Adipocyte (in vitro differentiated cells): ENCODE measurements around the gene KRT6C.
A peak's percentile ranks its signal among the peaks of the same experiment; 100 is the strongest.
"Not testable (repeated sequence)": the region's sequence is repeated elsewhere in the genome, so short reads cannot be mapped to it uniquely, and the experiment has no call there.

Experiments used
- DNase-seq: peaks from one replicate; pipeline ENCODE4 v3.0.0-alpha.2; 2015; ENCODE audit warnings: low read depth
- H3K27me3 ChIP-seq: replicated peaks from 2 replicates; pipeline ENCODE4 v1.7.0; 2013; ENCODE audit warnings: mild to moderate bottlenecking, low read length, moderate library complexity; ENCODE audit not compliant: control insufficient read depth, insufficient read depth
- H3K36me3 ChIP-seq: 2 replicates; pipeline ENCODE4 v1.7.0; 2013; ENCODE audit warnings: low read length, mild to moderate bottlenecking, moderate library complexity; ENCODE audit not compliant: control insufficient read depth, insufficient read depth, severe bottlenecking
- H3K4me1 ChIP-seq: 2 replicates; pipeline ENCODE4 v1.7.0; 2013; ENCODE audit warnings: mild to moderate bottlenecking, low read length, moderate library complexity; ENCODE audit not compliant: control insufficient read depth, insufficient read depth
- H3K4me3 ChIP-seq: 2 replicates; pipeline ENCODE4 v1.7.0; 2013; ENCODE audit warnings: mild to moderate bottlenecking, low read length, moderate library complexity
- H3K9ac ChIP-seq: 2 replicates; pipeline ENCODE4 v1.7.0; 2013; ENCODE audit warnings: mild to moderate bottlenecking, low read length, moderate library complexity
- H3K9me3 ChIP-seq: 2 replicates; pipeline ENCODE4 v1.7.0; 2013; ENCODE audit warnings: mild to moderate bottlenecking, low read length, moderate library complexity; ENCODE audit not compliant: control insufficient read depth

Gene KRT6C

DNA sequence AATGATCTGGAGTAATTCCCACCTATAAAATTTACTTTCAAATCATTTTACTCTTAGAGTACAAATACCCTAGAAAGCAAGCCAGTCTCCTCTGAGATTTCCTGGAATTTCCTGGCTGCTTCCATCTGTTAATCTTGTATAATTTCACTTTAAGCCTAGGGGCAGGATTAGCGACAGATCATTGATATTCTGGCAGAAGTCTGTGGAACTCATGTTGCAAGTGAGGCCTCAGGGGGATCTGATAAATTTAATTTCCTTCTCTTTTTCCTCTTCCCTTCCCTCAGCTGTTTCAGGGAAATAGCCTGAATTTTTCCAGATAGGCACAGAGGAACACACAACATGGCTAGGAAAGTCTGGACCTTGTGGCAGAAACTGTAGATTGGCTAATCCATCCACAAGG, 25.3 kb upstream of the KRT6C start:
- Histone ChIP-seq H3K9me3 (peaks cover 9% of the 10 kb centered on the region), H3K27me3 (no peaks in the 10 kb centered on the region), H3K4me3 (no peak overlapping the region), H3K36me3 (no peaks in the 10 kb centered on the region), H3K9ac (no peak overlapping the region), H3K4me1 (peaks cover 49% of the 10 kb centered on the region)
- DNase-seq = no peak

GRCh38 chr12:52497975-52498374, 24.4 kb upstream of the KRT6C start:
- H3K9ac ChIP-seq = no peak overlapping the region
- peaks cover 56% of the 10 kb centered on the region for H3K4me1 ChIP-seq
- no peaks in the 10 kb centered on the region for H3K36me3 ChIP-seq
- no peak overlapping the region for H3K4me3 ChIP-seq
- DNase-seq = no peak
- H3K9me3 ChIP-seq = peaks cover 6% of the 10 kb centered on the region
- no peaks in the 10 kb centered on the region for H3K27me3 ChIP-seq

- H3K36me3 ChIP-seq = no peaks in the 10 kb centered on the region
- no peak overlapping the region for H3K9ac ChIP-seq
- DNase-seq = peak; percentile 26
- no peak overlapping the region for H3K4me3 ChIP-seq
- no peaks in the 10 kb centered on the region for H3K9me3 ChIP-seq
- peaks cover 9% of the 10 kb centered on the region for H3K27me3 ChIP-seq
- peaks cover 56% of the 10 kb centered on the region for H3K4me1 ChIP-seq
Measured at GRCh38 chr12:52496590-52497071, 23.0 kb upstream of the KRT6C start.

- Histone ChIP-seq H3K36me3 (no peaks in the 10 kb centered on the region), H3K27me3 (peaks cover 15% of the 10 kb centered on the region), H3K4me3 (no peak overlapping the region), H3K9me3 (no peaks in the 10 kb centered on the region), H3K4me1 (peaks cover 56% of the 10 kb centered on the region), H3K9ac (peak overlapping the region; percentile 43)
- DNase-seq = no peak
Measured at GRCh38 chr12:52496054-52496453, 22.4 kb upstream of the KRT6C start.

- no peak for DNase-seq
- H3K36me3 ChIP-seq = no peaks in the 10 kb centered on the region
- peaks cover 18% of the 10 kb centered on the region for H3K27me3 ChIP-seq
- H3K4me3 ChIP-seq = no peak overlapping the region
- H3K9me3 ChIP-seq = peaks cover under 1% of the 10 kb centered on the region
- peak overlapping the region; percentile 31 for H3K9ac ChIP-seq
- peaks cover 56% of the 10 kb centered on the region for H3K4me1 ChIP-seq
Measured at GRCh38 chr12:52495389-52495788, 21.8 kb upstream of the KRT6C start.

DNA sequence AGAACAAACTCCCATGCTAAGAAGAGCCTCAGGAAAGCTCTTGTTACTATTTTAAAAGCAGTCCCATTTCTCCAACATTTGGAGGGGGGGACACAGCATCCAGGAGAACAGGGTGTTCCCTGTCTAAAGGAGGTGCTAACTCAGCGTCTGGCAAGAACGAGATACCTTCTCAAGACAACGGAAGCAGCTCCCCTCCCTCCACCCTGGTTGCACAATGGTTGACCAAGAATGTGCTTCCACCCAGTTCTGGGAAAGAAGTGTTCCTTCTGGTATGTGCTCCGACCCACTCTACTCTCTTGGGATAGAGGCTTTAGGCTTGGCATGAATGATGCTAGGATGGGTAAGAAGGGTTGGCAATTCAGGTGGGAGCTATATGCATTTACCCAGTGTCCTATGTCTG, 20.9 kb upstream of the KRT6C start:
- Histone ChIP-seq H3K9ac (peak overlapping the region; percentile 29), H3K4me3 (peak overlapping the region; percentile 1), H3K27me3 (peaks cover 27% of the 10 kb centered on the region), H3K4me1 (peaks cover 51% of the 10 kb centered on the region), H3K36me3 (no peaks in the 10 kb centered on the region), H3K9me3 (peaks cover 3% of the 10 kb centered on the region)
- DNase-seq = peak; percentile 42

DNA sequence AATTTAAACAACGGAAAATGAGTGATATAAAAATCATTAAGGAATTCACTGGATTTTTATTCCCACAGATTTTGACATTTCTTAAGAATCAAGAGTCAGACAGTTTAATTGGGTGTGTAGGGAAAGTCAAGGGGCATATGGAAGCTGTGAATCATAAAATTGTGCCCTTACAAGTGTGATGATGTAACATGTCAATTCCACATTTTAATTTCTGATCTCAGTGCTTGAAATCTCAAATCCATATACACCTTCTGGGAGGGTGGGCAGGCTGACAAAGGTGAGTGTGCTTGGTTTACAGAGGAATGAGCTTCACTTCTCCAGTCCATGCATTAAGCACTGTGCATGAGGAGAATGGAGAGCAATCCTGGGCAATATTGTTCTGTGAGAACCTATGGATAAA, 20.5 kb upstream of the KRT6C start:
- peaks cover 3% of the 10 kb centered on the region for H3K9me3 ChIP-seq

GRCh38 chr12:52493172-52493571, 19.6 kb upstream of the KRT6C start, which contains the start of gene KRT6A:
Gene KRT6A (minus strand): TSS chr12:52493257. CDS start chr12:52493188, 69 bp downstream.
- H3K4me3 ChIP-seq = peak within 1 kb of the TSS; percentile 1
- H3K36me3 ChIP-seq = no peaks in the 10 kb centered on the region
- H3K27me3 ChIP-seq = peaks cover 37% of the 10 kb centered on the region
- H3K9ac ChIP-seq = peak within 1 kb of the TSS; percentile 29
- peaks cover 39% of the 10 kb centered on the region for H3K4me1 ChIP-seq
- peaks cover 3% of the 10 kb centered on the region for H3K9me3 ChIP-seq
- DNase-seq = no peak

More for the DNA sequence above, 20.5 kb upstream of the KRT6C start:
- Histone ChIP-seq H3K4me1 (peaks cover 47% of the 10 kb centered on the region), H3K4me3 (peak overlapping the region; percentile 1), H3K36me3 (no peaks in the 10 kb centered on the region), H3K9ac (peak overlapping the region; percentile 29), H3K27me3 (peaks cover 29% of the 10 kb centered on the region)
- DNase-seq = no peak

DNA sequence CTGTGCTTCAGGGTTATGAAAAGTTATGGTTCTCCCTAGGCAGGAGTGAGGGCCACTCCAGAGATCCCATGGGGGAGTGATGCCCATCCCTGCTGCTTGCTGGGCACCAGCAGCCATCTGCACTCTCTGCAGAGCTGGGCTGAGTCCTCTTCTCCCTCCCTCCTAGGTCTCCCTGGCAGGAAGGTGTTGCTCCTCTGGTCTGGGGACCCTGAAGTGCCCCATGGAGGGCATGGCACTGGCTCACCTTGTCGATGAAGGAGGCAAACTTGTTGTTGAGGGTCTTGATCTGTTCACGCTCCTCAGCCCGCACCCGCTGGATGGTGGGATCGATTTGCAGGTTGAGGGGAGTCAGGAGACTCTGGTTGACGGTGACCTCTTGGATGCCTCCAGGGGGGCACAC, 18.8 kb upstream of the KRT6C start:
- DNase-seq, H3K4me3 ChIP-seq, H3K36me3 ChIP-seq, H3K9me3 ChIP-seq, H3K9ac ChIP-seq: not testable (repeated sequence)
- Histone ChIP-seq H3K4me1 (peaks cover 39% of the 10 kb centered on the region), H3K27me3 (peaks cover 37% of the 10 kb centered on the region)

DNA sequence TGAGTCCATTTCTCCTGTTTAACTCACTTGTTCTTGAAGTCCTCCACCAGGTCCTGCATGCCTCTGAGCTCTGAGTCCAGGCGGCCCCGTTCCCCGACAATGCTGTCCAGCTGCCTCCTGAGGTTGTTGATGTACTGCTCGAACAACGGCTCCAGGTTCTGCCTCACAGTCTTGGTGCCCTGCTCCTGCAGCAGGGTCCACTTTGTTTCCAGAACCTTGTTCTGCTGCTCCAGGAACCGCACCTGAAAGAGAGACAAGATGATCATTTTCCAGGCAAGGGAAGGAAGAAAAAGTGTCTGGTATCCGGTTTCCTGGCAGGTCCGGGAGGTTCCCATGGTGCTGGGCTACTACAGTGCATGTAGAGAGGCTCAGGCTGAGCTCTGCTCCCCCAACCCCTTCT, 17.9 kb upstream of the KRT6C start:
- H3K9me3 ChIP-seq, DNase-seq, H3K4me3 ChIP-seq, H3K36me3 ChIP-seq, H3K9ac ChIP-seq: not testable (repeated sequence)
- Histone ChIP-seq H3K27me3 (peaks cover 43% of the 10 kb centered on the region), H3K4me1 (peaks cover 32% of the 10 kb centered on the region)

- Histone ChIP-seq H3K4me3 (no peak overlapping the region), H3K9ac (no peak overlapping the region), H3K27me3 (peaks cover 50% of the 10 kb centered on the region), H3K36me3 (no peaks in the 10 kb centered on the region), H3K9me3 (peaks cover 23% of the 10 kb centered on the region), H3K4me1 (peaks cover 4% of the 10 kb centered on the region)
- no peak for DNase-seq
Measured at GRCh38 chr12:52488736-52489135, 15.1 kb upstream of the KRT6C start.
